SK-N-SH treated with all-trans-retinoic acid at 6 μM for 48 hours (cell line): ENCODE results near the gene APMAP.

Source experiments
- ATAC-seq: fragments of 200-7000 bp; cut with Tn5 transposase; 3 replicates; pipeline ENCODE4 v1.9.1; 2020; ENCODE audit warnings: mild to moderate bottlenecking, moderate library complexity
- ARNTL ChIP-seq: fragments of 450-650 bp; formaldehyde crosslinking; IDR thresholded peaks from 2 replicates; pipeline ENCODE4 v1.5.0; 2020; ENCODE audit warnings: low read depth, mild to moderate bottlenecking, moderate library complexity, borderline replicate concordance
- BACH2 ChIP-seq: fragments of 250-450 bp; sonication (Bioruptor Pico); IDR thresholded peaks from 2 replicates; pipeline ENCODE4 v1.9.0; 2021; ENCODE audit warnings: mild to moderate bottlenecking, borderline replicate concordance
- CSDC2 ChIP-seq: fragments of 250-450 bp; sonication (Bioruptor Pico); IDR thresholded peaks from 2 replicates; pipeline ENCODE4 v1.5.0; 2020; ENCODE audit warnings: mild to moderate bottlenecking, moderate library complexity
- ESRRG ChIP-seq: fragments of 250-450 bp; sonication (Bioruptor Pico); IDR thresholded peaks from 2 replicates; pipeline ENCODE4 v1.6.1; 2021; ENCODE audit warnings: mild to moderate bottlenecking
- GLIS3 ChIP-seq: fragments of 250-450 bp; sonication (Bioruptor Pico); IDR thresholded peaks from 2 replicates; pipeline ENCODE4 v1.5.0; 2020; ENCODE audit warnings: mild to moderate bottlenecking, moderate library complexity
- ISL1 ChIP-seq: fragments of 250-450 bp; sonication (Bioruptor Pico); IDR thresholded peaks from 2 replicates; pipeline ENCODE4 v2.1.2; 2022; ENCODE audit warnings: mild to moderate bottlenecking, moderate library complexity
- OSR1 ChIP-seq: fragments of 250-450 bp; sonication (Bioruptor Pico); IDR thresholded peaks from 2 replicates; pipeline ENCODE4 v1.8.0; 2022; ENCODE audit warnings: moderate library complexity, mild to moderate bottlenecking, inconsistent platforms
- PPARA ChIP-seq: fragments of 250-450 bp; sonication (Bioruptor Pico); IDR thresholded peaks from 2 replicates; pipeline ENCODE4 v1.5.0; 2020; ENCODE audit warnings: mild to moderate bottlenecking, borderline replicate concordance
- RARB ChIP-seq: fragments of 250-450 bp; sonication (Bioruptor Pico); IDR thresholded peaks from 2 replicates; pipeline ENCODE4 v1.8.0; 2021; ENCODE audit warnings: mild to moderate bottlenecking, moderate library complexity
- SNAI2 ChIP-seq: fragments of 250-450 bp; sonication (Bioruptor Pico); IDR thresholded peaks from 2 replicates; pipeline ENCODE4 v1.5.0; 2020; ENCODE audit warnings: mild to moderate bottlenecking, moderate library complexity
- TCF4 ChIP-seq: fragments of 250-450 bp; sonication (Bioruptor Pico); IDR thresholded peaks from 2 replicates; pipeline ENCODE4 v1.8.0; 2021; ENCODE audit warnings: mild to moderate bottlenecking, moderate library complexity, borderline replicate concordance
- TOX ChIP-seq: fragments of 250-450 bp; sonication (Bioruptor Pico); IDR thresholded peaks from 2 replicates; pipeline ENCODE4 v1.8.0; 2021; ENCODE audit warnings: mild to moderate bottlenecking, moderate library complexity, borderline replicate concordance
- ZC3H10 ChIP-seq: fragments of 250-450 bp; sonication (Bioruptor Pico); IDR thresholded peaks from 2 replicates; pipeline ENCODE4 v1.5.1; 2021; ENCODE audit warnings: mild to moderate bottlenecking, moderate library complexity
- ZFP3 ChIP-seq: fragments of 250-450 bp; sonication (Bioruptor Pico); IDR thresholded peaks from 2 replicates; pipeline ENCODE4 v1.5.0; 2020; ENCODE audit warnings: mild to moderate bottlenecking, moderate library complexity
- ZFP30 ChIP-seq: fragments of 450-650 bp; formaldehyde crosslinking; IDR thresholded peaks from 2 replicates; pipeline ENCODE4 v1.5.0; 2022; ENCODE audit warnings: mild to moderate bottlenecking, moderate library complexity
- ZNF565 ChIP-seq: fragments of 450-650 bp; formaldehyde crosslinking; conservative IDR thresholded peaks from 2 replicates; pipeline ENCODE4 v1.5.0; 2020; ENCODE audit warnings: low read depth, mild to moderate bottlenecking, moderate library complexity
- ZNF70 ChIP-seq: fragments of 450-650 bp; formaldehyde crosslinking; IDR thresholded peaks from 2 replicates; pipeline ENCODE4 v1.5.0; 2020; ENCODE audit warnings: mild to moderate bottlenecking, moderate library complexity
- ZNF8 ChIP-seq: fragments of 450-650 bp; formaldehyde crosslinking; IDR thresholded peaks from 2 replicates; pipeline ENCODE4 v1.5.0; 2020; ENCODE audit warnings: mild to moderate bottlenecking, moderate library complexity
- TF ChIP-seq, protein P1 (sequence below): fragments of 250-450 bp; sonication (Bioruptor Pico); IDR thresholded peaks from 2 replicates; pipeline ENCODE4 v1.5.1; 2020; ENCODE audit warnings: low read depth, mild to moderate bottlenecking, moderate library complexity
- TF ChIP-seq, protein P2 (sequence below): fragments of 250-450 bp; sonication (Bioruptor Pico); IDR thresholded peaks from 2 replicates; pipeline ENCODE4 v1.8.0; 2021; ENCODE audit warnings: low read depth, mild to moderate bottlenecking, moderate library complexity, borderline replicate concordance
- TF ChIP-seq, protein P3 (sequence below): fragments of 250-450 bp; sonication (Bioruptor Pico); IDR thresholded peaks from 2 replicates; pipeline ENCODE4 v1.5.1; 2021; ENCODE audit warnings: mild to moderate bottlenecking, moderate library complexity
- TF ChIP-seq, protein P4 (sequence below): fragments of 250-450 bp; sonication (Bioruptor Pico); IDR thresholded peaks from 2 replicates; pipeline ENCODE4 v1.5.0; 2020; ENCODE audit warnings: mild to moderate bottlenecking, moderate library complexity
- TF ChIP-seq, protein P5 (sequence below): fragments of 250-450 bp; sonication (Bioruptor Pico); IDR thresholded peaks from 2 replicates; pipeline ENCODE4 v1.8.0; 2020; ENCODE audit warnings: mild to moderate bottlenecking, moderate library complexity, borderline replicate concordance

The APMAP gene

DNA sequence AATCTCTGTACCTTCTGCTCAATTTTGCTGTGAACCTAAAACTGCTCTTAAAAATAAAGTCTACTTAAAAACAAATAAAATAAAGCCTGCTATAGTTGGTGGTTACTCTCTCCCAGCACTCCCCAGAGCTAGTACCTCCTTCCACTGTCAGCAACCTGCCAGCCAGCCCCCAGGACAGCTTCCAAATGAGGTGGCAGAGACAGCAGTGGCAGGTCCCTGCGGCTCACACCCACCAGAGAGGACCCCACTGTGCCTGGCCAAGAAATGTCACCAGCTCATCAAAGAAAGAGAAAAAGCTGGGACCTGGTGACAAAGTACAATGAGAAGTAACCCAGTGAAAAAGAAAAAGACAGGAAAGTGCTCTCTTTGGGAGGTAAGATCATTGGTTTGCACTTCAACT is 15.2 kb downstream of the APMAP start:
- ATAC-seq: no peak
- TF ChIP-seq PPARA (CRISPR knock-in tag) (no peak), TOX (CRISPR knock-in tag) (no peak), ESRRG (CRISPR knock-in tag) (no peak), CSDC2 (CRISPR knock-in tag) (no peak), ISL1 (no peak), OSR1 (CRISPR knock-in tag) (no peak), GLIS3 (no peak), SNAI2 (CRISPR knock-in tag) (no peak), ZFP3 (CRISPR knock-in tag) (no peak), RARB (CRISPR knock-in tag) (no peak), ZC3H10 (CRISPR knock-in tag) (no peak), ZFP30 (no peak), ZNF8 (CRISPR knock-in tag) (no peak), ZNF70 (CRISPR knock-in tag) (no peak)
- TF ChIP-seq, protein P1, sequence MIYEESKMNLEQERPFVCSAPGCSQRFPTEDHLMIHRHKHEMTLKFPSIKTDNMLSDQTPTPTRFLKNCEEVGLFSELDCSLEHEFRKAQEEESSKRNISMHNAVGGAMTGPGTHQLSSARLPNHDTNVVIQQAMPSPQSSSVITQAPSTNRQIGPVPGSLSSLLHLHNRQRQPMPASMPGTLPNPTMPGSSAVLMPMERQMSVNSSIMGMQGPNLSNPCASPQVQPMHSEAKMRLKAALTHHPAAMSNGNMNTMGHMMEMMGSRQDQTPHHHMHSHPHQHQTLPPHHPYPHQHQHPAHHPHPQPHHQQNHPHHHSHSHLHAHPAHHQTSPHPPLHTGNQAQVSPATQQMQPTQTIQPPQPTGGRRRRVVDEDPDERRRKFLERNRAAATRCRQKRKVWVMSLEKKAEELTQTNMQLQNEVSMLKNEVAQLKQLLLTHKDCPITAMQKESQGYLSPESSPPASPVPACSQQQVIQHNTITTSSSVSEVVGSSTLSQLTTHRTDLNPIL (CRISPR knock-in tag): no peak
- TF ChIP-seq, protein P2, sequence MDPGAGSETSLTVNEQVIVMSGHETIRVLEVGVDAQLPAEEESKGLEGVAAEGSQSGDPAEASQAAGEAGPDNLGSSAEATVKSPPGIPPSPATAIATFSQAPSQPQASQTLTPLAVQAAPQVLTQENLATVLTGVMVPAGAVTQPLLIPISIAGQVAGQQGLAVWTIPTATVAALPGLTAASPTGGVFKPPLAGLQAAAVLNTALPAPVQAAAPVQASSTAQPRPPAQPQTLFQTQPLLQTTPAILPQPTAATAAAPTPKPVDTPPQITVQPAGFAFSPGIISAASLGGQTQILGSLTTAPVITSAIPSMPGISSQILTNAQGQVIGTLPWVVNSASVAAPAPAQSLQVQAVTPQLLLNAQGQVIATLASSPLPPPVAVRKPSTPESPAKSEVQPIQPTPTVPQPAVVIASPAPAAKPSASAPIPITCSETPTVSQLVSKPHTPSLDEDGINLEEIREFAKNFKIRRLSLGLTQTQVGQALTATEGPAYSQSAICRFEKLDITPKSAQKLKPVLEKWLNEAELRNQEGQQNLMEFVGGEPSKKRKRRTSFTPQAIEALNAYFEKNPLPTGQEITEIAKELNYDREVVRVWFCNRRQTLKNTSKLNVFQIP (CRISPR knock-in tag): no peak
- TF ChIP-seq, protein P3, sequence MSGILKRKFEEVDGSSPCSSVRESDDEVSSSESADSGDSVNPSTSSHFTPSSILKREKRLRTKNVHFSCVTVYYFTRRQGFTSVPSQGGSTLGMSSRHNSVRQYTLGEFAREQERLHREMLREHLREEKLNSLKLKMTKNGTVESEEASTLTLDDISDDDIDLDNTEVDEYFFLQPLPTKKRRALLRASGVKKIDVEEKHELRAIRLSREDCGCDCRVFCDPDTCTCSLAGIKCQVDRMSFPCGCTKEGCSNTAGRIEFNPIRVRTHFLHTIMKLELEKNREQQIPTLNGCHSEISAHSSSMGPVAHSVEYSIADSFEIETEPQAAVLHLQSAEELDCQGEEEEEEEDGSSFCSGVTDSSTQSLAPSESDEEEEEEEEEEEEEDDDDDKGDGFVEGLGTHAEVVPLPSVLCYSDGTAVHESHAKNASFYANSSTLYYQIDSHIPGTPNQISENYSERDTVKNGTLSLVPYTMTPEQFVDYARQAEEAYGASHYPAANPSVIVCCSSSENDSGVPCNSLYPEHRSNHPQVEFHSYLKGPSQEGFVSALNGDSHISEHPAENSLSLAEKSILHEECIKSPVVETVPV: no peak
- TF ChIP-seq, protein P4, sequence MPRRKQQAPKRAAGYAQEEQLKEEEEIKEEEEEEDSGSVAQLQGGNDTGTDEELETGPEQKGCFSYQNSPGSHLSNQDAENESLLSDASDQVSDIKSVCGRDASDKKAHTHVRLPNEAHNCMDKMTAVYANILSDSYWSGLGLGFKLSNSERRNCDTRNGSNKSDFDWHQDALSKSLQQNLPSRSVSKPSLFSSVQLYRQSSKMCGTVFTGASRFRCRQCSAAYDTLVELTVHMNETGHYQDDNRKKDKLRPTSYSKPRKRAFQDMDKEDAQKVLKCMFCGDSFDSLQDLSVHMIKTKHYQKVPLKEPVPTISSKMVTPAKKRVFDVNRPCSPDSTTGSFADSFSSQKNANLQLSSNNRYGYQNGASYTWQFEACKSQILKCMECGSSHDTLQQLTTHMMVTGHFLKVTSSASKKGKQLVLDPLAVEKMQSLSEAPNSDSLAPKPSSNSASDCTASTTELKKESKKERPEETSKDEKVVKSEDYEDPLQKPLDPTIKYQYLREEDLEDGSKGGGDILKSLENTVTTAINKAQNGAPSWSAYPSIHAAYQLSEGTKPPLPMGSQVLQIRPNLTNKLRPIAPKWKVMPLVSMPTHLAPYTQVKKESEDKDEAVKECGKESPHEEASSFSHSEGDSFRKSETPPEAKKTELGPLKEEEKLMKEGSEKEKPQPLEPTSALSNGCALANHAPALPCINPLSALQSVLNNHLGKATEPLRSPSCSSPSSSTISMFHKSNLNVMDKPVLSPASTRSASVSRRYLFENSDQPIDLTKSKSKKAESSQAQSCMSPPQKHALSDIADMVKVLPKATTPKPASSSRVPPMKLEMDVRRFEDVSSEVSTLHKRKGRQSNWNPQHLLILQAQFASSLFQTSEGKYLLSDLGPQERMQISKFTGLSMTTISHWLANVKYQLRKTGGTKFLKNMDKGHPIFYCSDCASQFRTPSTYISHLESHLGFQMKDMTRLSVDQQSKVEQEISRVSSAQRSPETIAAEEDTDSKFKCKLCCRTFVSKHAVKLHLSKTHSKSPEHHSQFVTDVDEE (CRISPR knock-in tag): no peak

DNA sequence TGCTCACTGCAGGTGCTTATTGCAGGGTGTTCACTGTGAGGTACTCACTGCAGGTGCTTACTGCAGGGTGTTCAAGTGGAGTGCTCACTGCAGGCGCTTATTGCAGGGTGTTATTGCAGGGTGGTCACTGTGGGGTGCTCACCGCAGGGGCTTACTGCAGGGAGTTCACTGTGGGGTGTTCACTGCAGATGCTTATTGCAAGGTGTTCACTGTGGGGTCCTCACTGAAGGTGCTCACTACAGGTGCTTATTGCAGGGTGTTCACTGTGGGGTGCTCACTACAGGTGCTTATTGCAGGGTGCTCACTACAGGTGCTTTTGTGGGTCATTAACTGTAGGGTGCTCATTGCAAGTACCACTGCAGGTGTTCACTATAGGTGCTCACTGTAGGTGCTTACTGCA is 20.2 kb downstream of the APMAP start:
- ATAC-seq: no peak
- TF ChIP-seq GLIS3 (no peak), RARB (CRISPR knock-in tag) (no peak), PPARA (CRISPR knock-in tag) (no peak), ARNTL (CRISPR knock-in tag) (no peak), TCF4 (CRISPR knock-in tag) (no peak), ESRRG (CRISPR knock-in tag) (no peak), ZFP30 (no peak), ZNF565 (CRISPR knock-in tag) (no peak), BACH2 (CRISPR knock-in tag) (no peak), ZNF70 (CRISPR knock-in tag) (no peak), ZNF8 (CRISPR knock-in tag) (no peak), ISL1 (no peak)
- TF ChIP-seq, protein P4 (CRISPR knock-in tag): no peak
- TF ChIP-seq, protein P3: no peak
- TF ChIP-seq, protein P1 (CRISPR knock-in tag): no peak
- TF ChIP-seq, protein P2 (CRISPR knock-in tag): no peak
- TF ChIP-seq, protein P5, sequence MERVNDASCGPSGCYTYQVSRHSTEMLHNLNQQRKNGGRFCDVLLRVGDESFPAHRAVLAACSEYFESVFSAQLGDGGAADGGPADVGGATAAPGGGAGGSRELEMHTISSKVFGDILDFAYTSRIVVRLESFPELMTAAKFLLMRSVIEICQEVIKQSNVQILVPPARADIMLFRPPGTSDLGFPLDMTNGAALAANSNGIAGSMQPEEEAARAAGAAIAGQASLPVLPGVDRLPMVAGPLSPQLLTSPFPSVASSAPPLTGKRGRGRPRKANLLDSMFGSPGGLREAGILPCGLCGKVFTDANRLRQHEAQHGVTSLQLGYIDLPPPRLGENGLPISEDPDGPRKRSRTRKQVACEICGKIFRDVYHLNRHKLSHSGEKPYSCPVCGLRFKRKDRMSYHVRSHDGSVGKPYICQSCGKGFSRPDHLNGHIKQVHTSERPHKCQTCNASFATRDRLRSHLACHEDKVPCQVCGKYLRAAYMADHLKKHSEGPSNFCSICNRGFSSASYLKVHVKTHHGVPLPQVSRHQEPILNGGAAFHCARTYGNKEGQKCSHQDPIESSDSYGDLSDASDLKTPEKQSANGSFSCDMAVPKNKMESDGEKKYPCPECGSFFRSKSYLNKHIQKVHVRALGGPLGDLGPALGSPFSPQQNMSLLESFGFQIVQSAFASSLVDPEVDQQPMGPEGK (CRISPR knock-in tag): no peak
